ENCODE data around the gene COX7A1.

- TF ChIP-seq, protein P1, sequence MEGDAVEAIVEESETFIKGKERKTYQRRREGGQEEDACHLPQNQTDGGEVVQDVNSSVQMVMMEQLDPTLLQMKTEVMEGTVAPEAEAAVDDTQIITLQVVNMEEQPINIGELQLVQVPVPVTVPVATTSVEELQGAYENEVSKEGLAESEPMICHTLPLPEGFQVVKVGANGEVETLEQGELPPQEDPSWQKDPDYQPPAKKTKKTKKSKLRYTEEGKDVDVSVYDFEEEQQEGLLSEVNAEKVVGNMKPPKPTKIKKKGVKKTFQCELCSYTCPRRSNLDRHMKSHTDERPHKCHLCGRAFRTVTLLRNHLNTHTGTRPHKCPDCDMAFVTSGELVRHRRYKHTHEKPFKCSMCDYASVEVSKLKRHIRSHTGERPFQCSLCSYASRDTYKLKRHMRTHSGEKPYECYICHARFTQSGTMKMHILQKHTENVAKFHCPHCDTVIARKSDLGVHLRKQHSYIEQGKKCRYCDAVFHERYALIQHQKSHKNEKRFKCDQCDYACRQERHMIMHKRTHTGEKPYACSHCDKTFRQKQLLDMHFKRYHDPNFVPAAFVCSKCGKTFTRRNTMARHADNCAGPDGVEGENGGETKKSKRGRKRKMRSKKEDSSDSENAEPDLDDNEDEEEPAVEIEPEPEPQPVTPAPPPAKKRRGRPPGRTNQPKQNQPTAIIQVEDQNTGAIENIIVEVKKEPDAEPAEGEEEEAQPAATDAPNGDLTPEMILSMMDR (IDR thresholded peaks at IDR 0.05; ENCODE audit: poor library complexity, severe bottlenecking): peak; percentile 66
- peak; percentile 55 for TF ChIP-seq MXI1 (conservative IDR thresholded peaks at IDR 0.05; ENCODE audit: poor library complexity, severe bottlenecking)
- TF ChIP-seq EZH2 (IDR thresholded peaks at IDR 0.05; ENCODE audit: borderline replicate concordance, insufficient read depth, low read length, poor library complexity, severe bottlenecking): no peak
- peak; percentile 53 for TF ChIP-seq TAF1 (IDR thresholded peaks at IDR 0.05; ENCODE audit: low read depth)
- TF ChIP-seq EP300 (conservative IDR thresholded peaks at IDR 0.05; ENCODE audit: poor library complexity, severe bottlenecking): peak; percentile 56
Observed at GRCh38 chr19:36139473-36140303, 12.6 kb downstream of the COX7A1 start, which contains the start of gene CAPNS1.
